Activated CD4-positive, alpha-beta T cell treated with anti-CD3 and anti-CD28 coated beads, Interleukin-2, amount 10 ng/mL, durations not matched to agents 24 days and 14 days (primary cell): ENCODE data around the gene CMTM6. TPM values are rescaled to one million over a fixed set of nuclear protein-coding genes. Genes with fewer than 3 reads are reported as not detected.
A peak's percentile ranks its signal among the peaks of the same experiment; 100 is the strongest.
"Not testable (repeated sequence)": the region's sequence is repeated elsewhere in the genome, so short reads cannot be mapped to it uniquely, and the experiment has no call there.

Source experiments
- DNase-seq: peaks from one replicate; pipeline ENCODE4 v3.0.0; 2022
- H3K27ac Mint-ChIP-seq: one replicate; pipeline ENCODE4 v1.8.0; 2022; ENCODE audit warnings: mild to moderate bottlenecking, mixed read lengths
- H3K27me3 Mint-ChIP-seq: one replicate; pipeline ENCODE4 v1.8.0; 2022; ENCODE audit warnings: mixed read lengths
- H3K36me3 Mint-ChIP-seq: one replicate; pipeline ENCODE4 v1.8.0; 2022; ENCODE audit warnings: low read depth, mild to moderate bottlenecking, mixed read lengths
- H3K4me1 Mint-ChIP-seq: one replicate; pipeline ENCODE4 v1.8.0; 2021; ENCODE audit warnings: mixed read lengths
- H3K4me3 Mint-ChIP-seq: one replicate; pipeline ENCODE4 v1.8.0; 2022; ENCODE audit warnings: mild to moderate bottlenecking, moderate library complexity, mixed read lengths
- H3K9me3 Mint-ChIP-seq: one replicate; pipeline ENCODE4 v1.8.0; 2021; ENCODE audit warnings: mixed read lengths
- intact Hi-C: fragments of 100-400 bp; cut with micrococcal nuclease; formaldehyde crosslinking; loops from one replicate; pipeline ENCODE4 v1.15.1; 2023
- total RNA-seq: library from RNA; stranded (reverse); gene quantifications from 2 replicates; pipeline ENCODE4 v1.2.3, GENCODE V29; 2022

The CMTM6 gene
- total RNA-seq, 1 donor from 2014 or later = 79.3 TPM

DNA sequence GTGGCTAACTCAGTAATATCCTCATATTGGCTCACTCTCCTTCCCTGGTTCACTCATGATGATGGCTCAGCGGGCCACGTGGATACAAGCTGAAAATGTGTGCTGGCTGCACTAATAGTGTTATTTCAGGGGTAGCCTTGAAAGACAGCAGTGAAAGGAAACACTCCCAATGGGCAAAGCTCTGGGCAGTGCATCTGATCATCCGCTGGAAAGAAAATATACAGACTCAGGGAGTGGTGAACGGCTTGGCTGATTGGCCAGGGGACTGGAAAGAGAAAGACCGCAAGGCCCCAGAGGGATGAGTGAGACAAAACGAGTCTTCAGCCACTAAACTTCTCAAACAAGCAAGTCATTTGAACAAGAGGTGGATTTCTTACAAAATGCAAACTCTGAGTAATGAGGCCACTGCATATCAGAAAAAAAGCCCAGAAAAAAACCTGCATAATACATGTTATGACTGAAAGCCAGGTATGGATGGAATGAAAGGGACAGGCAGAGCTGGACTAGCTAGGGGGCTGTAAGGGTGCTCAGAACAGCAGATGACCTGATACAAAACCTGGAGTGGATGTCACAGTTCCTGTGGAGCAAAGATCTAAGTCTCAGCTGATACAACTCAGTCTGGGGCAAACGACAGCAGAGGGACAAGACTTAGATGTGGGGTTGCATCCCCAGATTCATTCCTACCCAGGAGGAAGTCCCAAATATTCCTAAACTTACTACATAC lies 33.3 kb downstream of the CMTM6 start:
- Mint-ChIP-seq H3K4me1 (peaks cover 32% of the 10 kb centered on the region), H3K9me3 (no peaks in the 10 kb centered on the region), H3K27ac (peak overlapping the region; percentile 83), H3K4me3 (no peak overlapping the region), H3K36me3 (peaks cover 31% of the 10 kb centered on the region), H3K27me3 (no peaks in the 10 kb centered on the region)
- intact Hi-C loops = loop anchor here (2.0 to 5.0 kb wide), 3 partner anchors 69 to 292 kb away; no protein-coding TSS in a partner anchor
- peak; percentile 56 for DNase-seq

DNA sequence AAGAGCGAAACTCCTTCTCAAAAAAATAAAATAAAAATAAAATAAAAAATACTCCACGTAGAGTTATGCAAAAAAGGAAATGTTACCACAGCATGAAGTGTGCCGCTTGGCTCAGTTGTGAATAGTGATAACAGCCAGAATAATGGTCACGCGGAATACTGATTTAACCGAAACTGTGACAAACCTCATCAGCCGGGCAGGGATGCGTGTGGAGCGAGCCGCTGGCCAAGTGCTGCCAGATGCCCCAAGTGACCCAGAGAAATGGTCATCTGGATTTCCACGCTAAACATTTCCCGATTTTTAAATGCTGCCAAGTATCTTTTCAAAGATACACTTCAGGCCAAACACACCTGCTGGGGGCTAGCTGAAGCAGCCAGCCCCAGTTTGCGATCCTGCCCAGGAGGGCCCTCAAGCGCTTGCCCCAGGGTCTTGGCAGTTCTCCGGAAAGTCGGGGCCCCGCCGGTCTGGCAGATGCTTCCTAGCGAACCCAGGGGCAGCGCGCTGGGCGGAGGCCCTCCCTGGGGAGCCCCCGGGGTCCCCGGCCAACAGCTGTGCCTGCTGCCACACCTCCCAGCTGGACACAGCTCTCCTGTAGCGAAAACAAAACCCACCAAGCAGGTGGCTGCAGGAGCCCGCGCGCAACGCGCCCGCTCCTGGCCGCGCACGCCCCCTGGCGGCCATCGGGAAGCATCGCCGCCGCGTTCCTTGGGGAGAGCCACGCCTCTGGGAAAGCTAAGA lies 35.1 kb downstream of the CMTM6 start:
- Mint-ChIP-seq H3K36me3 (peaks cover 17% of the 10 kb centered on the region), H3K27ac (no peak overlapping the region), H3K4me1 (peaks cover 28% of the 10 kb centered on the region), H3K4me3 (no peak overlapping the region), H3K27me3 (no peaks in the 10 kb centered on the region), H3K9me3 (no peaks in the 10 kb centered on the region)
- intact Hi-C loops = loop anchor here (1.0 to 5.0 kb wide), 4 partner anchors 67 to 290 kb away; no protein-coding TSS in a partner anchor
- DNase-seq = peak; percentile 94

DNA sequence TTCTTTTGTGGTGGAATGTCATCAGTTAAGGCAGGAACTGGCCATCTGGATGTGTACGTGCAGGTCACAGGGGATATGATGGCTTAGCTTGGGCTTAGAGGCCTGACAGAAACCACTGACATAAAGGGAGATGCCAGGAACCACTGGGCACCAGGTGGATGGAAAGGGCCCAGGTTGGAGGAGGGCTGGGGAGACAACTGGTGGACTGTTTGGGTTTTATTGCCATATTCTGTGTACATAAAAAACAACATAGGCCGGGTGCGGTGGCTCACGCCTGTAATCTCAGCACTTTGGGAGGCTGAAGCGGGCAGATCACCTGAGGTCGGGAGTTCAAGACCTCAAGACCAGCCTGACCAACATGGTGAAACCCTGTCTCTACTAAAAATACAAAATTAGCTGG lies 35.8 kb downstream of the CMTM6 start:
- not testable (repeated sequence) for H3K9me3 Mint-ChIP-seq, H3K27ac Mint-ChIP-seq, H3K4me3 Mint-ChIP-seq, H3K27me3 Mint-ChIP-seq
- peak; percentile 53 for DNase-seq
- peaks cover 12% of the 10 kb centered on the region for H3K36me3 Mint-ChIP-seq
- intact Hi-C loops = loop anchor here (5.0 kb wide), 2 partner anchors 170 to 290 kb away; no protein-coding TSS in a partner anchor
- peaks cover 28% of the 10 kb centered on the region for H3K4me1 Mint-ChIP-seq

DNA sequence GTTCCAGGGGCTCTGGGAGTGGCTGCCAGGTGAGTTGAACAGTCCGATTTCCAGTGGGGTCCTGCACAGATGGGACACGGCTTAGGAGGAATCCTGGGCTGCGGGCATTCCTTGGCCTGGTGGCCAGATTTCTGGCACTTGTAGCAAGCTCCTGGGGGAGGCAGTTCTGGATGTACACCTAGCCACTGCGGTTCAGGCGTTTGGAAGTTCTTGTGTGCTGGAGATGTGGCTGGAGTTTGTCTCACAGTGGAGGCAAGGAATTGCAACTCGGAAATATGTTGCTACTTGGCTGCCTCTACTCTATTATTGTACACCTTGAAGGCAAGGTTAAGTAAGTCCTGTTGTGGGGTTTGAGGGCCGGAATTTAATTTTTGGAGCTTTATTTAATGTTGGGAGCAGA lies 37.9 kb downstream of the CMTM6 start:
- H3K4me1 Mint-ChIP-seq = peaks cover 26% of the 10 kb centered on the region
- H3K9me3 Mint-ChIP-seq, H3K36me3 Mint-ChIP-seq, H3K27me3 Mint-ChIP-seq, H3K27ac Mint-ChIP-seq, H3K4me3 Mint-ChIP-seq: not testable (repeated sequence)
- intact Hi-C loops = loop anchor here (5.0 kb wide), 2 partner anchors 167 to 287 kb away; no protein-coding TSS in a partner anchor
- DNase-seq = peak; percentile 53

DNA sequence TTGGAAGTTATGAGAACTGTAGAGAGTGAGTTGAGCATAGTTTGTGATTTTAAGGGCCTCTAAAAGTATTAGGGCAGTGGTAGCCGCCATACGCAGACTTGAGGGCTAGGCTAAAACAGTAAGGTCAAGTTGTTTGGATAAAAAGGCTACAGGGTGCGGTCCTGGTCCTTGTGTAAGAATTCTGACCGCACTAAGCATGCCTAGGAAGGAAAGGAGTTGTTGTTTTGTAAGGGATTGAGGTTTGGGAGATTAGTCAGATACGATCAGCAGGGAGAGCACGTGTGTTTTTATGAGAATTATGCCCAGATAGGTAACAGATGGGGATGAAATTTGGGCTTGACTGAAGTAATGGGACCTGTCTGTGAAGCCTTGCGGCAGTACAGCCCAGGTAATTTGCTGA lies 39.2 kb downstream of the CMTM6 start:
- H3K27ac Mint-ChIP-seq, intact Hi-C loops, H3K4me3 Mint-ChIP-seq, H3K36me3 Mint-ChIP-seq, H3K9me3 Mint-ChIP-seq, H3K27me3 Mint-ChIP-seq: not testable (repeated sequence)
- peaks cover 18% of the 10 kb centered on the region for H3K4me1 Mint-ChIP-seq
- peak; percentile 43 for DNase-seq

DNA sequence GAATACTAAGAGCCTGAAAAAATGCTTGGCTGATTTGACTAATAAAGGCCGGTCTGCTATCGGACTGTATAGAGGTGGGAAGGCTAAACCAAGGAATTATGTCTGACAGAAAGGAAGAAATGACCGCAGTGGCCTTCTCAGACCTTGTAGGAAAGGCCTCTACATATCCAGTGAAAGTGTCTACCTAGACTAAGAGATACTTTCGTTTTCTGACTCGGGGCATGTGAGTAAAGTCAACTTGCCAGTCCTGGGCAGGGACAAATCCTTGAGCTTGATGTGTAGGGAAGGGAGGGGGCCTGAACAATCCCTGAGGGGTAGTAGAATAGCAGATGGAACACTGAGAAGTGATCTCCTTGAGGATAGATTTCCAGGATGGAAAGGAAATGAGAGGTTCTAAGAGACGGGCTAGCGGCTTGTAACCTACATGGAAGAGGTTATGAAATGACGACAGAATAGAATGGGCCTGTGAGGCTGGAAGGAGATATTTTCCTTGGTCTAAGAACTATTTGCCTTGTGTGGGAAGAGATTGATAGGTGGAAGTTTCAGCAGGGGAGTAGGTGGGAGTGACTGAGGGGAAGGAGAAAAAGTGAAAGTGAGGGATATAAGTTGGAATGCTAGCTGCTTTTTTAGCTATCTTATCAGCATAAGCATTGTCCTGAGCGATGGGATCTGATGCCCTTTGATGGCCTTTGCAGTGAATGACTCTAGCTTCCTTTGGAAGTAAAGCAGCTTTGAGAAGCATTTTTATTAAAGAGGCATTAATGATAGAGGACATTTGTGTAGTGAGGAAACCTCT lies 40.3 kb downstream of the CMTM6 start:
- Mint-ChIP-seq H3K36me3 (peaks cover 14% of the 10 kb centered on the region), H3K4me1 (peaks cover 22% of the 10 kb centered on the region)
- H3K27ac Mint-ChIP-seq, H3K27me3 Mint-ChIP-seq, H3K9me3 Mint-ChIP-seq, intact Hi-C loops, H3K4me3 Mint-ChIP-seq: not testable (repeated sequence)
- DNase-seq = peak; percentile 80

DNA sequence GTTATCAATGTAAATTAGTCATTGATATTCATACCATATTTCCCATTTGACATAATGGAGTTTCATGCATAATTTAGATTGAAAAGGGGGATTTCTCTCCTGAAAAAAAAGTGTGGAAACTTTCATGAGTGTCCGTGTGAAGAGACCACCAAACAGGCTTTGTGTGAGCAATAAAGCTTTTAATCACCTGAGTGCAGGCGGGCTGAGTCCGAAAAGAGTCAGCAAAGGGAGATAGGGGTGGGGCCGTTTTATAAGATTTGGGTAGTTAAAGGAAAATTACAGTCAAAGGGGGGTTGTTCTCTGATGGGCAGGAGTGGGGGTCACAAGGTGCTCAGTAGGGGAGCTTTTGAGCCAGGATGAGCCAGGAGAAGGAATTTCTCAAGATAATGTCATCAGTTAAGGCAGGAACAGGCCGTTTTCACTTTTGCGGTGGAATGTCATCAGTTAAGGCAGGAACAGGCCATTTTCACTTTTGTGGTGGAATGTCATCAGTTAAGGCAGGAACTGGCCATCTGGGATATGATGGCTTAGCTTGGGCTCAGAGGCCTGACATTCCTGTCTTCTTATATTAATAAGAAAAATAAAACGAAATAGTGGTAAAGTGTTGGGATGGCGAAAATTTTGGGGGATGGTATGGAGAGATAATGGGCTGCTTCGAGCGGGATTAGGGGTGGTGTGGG lies 41.7 kb downstream of the CMTM6 start:
- Mint-ChIP-seq H3K4me3 (peak overlapping the region; percentile 79), H3K27ac (peak overlapping the region; percentile 93), H3K4me1 (peaks cover 31% of the 10 kb centered on the region)
- DNase-seq = peak; percentile 62
- not testable (repeated sequence) for H3K9me3 Mint-ChIP-seq, H3K36me3 Mint-ChIP-seq, H3K27me3 Mint-ChIP-seq
- intact Hi-C loops = loop anchor here (1.0 to 2.0 kb wide), 4 partner anchors 18 to 69 kb away; partner anchors contain the start of gene CMTM6

DNA sequence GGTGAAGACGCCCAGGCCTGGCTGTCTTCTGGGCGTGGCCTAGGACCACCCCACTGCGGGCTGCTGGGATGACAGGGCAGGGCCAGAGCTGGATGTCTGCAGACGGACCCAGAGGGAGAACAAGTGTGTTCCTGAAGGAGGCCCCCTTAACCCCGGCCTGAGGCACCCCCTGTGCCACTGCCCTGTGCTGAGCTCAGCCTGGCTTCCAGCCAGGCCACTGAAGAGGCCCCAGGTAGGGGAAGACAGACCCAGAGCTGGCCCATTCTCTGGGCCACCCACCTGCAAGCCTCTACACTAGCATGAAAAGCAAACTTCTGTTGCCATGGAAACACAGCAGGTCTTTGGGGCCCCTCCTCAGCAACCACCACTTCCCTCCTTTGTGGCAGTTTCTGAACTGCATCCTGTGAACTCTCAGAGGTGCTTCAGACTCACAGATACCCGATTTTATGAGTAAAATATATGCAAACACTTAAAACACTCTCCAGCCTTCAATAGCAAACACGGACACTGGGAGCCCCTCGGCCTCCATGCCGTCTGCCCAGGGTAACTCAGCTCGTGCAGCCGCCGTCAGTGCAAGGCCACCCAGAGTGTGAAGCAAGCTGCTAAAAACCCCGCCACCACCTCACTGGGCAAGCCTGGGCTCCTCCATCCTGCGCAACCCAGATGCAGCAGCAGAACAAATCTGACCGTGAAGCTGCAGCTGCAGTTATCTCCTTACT lies 42.5 kb downstream of the CMTM6 start:
- Mint-ChIP-seq H3K9me3 (no peaks in the 10 kb centered on the region), H3K27ac (peak overlapping the region; percentile 93), H3K36me3 (peaks cover 9% of the 10 kb centered on the region), H3K4me1 (peaks cover 37% of the 10 kb centered on the region), H3K27me3 (no peaks in the 10 kb centered on the region), H3K4me3 (peak overlapping the region; percentile 79)
- intact Hi-C loops = loop anchor here (1.0 to 2.0 kb wide), 4 partner anchors 17 to 68 kb away; partner anchors contain the start of gene CMTM6
- DNase-seq = peak; percentile 95

DNA sequence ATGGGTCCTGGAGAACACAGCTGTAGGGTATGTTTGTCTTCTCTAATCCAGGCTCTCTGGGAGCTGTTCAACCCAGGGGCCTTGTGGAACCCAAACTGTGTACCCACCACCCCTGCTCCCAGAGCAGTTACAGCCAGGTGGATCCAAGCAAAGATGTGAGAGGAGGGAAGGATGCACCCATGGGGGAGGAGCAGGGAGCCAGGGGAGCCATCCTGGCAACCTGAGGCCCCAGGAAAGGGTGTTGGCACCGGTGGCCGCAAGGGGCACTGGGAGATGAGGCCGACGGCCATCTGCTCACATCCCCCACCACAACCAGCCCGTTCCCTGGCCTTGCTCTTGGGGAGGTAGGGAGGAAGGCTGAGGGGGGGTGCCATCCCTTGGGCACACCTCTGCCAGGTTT lies 43.2 kb downstream of the CMTM6 start:
- peaks cover 15% of the 10 kb centered on the region for H3K36me3 Mint-ChIP-seq
- DNase-seq = no peak
- no peaks in the 10 kb centered on the region for H3K27me3 Mint-ChIP-seq
- H3K27ac Mint-ChIP-seq = peak overlapping the region; percentile 93
- intact Hi-C loops = loop anchor here (2.0 to 5.0 kb wide), 2 partner anchors 27 to 37 kb away; no protein-coding TSS in a partner anchor
- H3K4me3 Mint-ChIP-seq = peak overlapping the region; percentile 79
- peaks cover 41% of the 10 kb centered on the region for H3K4me1 Mint-ChIP-seq
- no peaks in the 10 kb centered on the region for H3K9me3 Mint-ChIP-seq

DNA sequence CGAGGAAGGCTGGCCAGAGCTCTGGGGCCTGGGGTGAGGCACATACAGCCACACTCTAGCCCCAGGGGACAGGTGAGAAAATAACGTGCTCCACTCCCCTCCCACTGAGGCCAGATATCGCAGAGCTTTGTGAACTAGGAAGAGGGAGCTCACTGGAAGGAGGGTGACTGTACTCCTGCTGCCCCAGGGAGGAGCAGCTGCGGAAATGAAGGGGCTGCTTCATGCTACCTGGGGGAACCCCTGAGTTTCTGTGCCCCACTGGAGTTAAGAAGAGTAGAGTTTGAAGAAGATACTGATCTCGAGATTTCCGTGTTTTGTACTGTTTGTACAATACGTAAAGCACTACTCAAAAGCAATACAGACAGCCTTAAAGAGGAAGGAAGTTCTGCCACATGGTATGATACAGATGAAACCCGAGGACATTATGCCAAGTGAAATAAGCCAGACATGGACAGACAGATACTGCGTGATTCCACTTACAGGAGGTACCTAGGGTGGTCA lies 44.6 kb downstream of the CMTM6 start:
- H3K27ac Mint-ChIP-seq = peak overlapping the region; percentile 90
- H3K4me1 Mint-ChIP-seq = peaks cover 42% of the 10 kb centered on the region
- peak overlapping the region; percentile 65 for H3K4me3 Mint-ChIP-seq
- H3K27me3 Mint-ChIP-seq = no peaks in the 10 kb centered on the region
- peak; percentile 88 for DNase-seq
- H3K9me3 Mint-ChIP-seq = no peaks in the 10 kb centered on the region
- intact Hi-C loops = loop anchor here (2.0 to 5.0 kb wide), 2 partner anchors 25 to 36 kb away; no protein-coding TSS in a partner anchor
- peaks cover 25% of the 10 kb centered on the region for H3K36me3 Mint-ChIP-seq

DNA sequence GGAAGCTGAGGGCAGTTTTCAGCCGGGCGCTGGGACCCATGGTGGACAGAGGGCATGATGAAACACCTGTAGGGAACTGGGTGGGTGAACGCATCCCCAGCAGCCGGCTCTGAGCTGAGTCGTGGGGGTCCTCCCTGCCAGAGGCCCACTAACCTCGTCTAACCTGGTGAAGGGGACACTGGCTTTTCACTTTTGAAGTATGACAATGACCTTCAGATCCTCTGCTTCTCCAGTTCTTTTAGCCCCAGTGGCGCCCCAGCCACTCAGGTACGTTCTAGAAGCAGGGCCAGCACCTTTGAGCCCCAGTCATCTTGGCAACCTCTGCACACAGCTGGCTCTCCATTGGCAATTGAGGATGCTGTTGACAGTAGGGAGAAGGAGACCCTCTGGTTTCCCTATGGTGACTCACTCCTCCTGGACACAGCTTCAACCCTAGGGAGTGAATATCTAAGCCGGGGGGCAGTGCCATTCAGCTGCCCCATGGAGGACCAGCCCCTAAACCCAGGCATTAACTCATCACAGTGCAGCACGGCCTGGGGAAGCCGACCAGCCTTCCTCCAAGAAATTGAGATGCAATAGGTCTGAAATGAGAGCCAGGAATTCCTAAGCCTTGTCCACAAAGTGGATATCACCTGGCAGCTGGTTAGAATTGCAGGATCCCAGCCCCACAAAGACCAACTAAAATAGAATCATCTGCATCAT lies 46.1 kb downstream of the CMTM6 start:
- Mint-ChIP-seq H3K36me3 (peaks cover 32% of the 10 kb centered on the region), H3K27me3 (no peaks in the 10 kb centered on the region), H3K9me3 (no peaks in the 10 kb centered on the region), H3K4me1 (peaks cover 42% of the 10 kb centered on the region), H3K27ac (peak overlapping the region; percentile 90), H3K4me3 (peak overlapping the region; percentile 30)
- intact Hi-C loops = loop anchor here (5.0 kb wide), 1 partner anchor 34 kb away; no protein-coding TSS in a partner anchor
- DNase-seq = no peak
